GM10266 (cell line): ENCODE data around the gene AAR2.

Experiments used
- DNase-seq: peaks from one replicate; pipeline ENCODE4 v3.0.0; 2012; ENCODE audit errors: extremely low spot score
- CTCF ChIP-seq: IDR thresholded peaks from 2 replicates; pipeline ENCODE4 v1.5.1; 2012; ENCODE audit warnings: mild to moderate bottlenecking, low read depth; ENCODE audit not compliant: control insufficient read depth, insufficient read depth; ENCODE audit errors: missing control alignments

AAR2 gene

DNA sequence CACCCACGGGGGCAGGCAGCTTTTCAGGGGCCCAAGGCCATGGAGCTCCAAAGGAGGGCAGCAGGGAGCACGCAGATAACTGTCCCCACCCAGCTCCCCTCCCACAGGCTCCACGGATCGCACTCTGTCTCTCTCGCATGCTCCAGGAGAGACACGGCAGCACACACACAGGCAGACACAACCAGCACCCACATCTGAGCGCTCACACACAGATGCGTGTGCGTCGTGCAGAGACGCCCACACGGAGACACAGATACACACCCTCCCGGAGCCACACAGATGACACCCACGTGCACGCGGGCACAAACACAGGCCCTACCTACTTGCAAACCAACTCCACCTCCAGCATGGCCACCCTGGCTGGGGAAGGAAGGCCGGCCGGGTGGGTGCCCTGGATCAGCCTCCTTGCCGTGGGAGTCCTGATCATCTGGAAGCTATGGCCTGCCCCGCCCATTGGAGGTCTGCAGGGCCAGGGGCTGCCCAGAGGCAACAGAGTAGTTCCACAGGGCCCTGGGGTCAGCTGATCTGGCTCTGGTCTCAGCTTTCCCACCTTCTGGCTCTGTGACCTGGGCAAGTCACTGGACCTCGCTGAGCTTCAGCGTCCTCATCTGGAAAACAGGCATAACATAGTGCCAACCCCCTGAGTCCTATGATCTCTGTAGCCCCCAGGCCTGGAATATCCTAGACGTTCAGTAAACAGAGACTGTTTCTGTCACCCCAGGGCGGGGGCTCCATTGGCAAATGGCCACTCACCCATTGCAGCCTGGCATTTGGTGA is 31.5 kb downstream of the AAR2 start:
- no peak for TF ChIP-seq CTCF
- DNase-seq = no peak

DNA sequence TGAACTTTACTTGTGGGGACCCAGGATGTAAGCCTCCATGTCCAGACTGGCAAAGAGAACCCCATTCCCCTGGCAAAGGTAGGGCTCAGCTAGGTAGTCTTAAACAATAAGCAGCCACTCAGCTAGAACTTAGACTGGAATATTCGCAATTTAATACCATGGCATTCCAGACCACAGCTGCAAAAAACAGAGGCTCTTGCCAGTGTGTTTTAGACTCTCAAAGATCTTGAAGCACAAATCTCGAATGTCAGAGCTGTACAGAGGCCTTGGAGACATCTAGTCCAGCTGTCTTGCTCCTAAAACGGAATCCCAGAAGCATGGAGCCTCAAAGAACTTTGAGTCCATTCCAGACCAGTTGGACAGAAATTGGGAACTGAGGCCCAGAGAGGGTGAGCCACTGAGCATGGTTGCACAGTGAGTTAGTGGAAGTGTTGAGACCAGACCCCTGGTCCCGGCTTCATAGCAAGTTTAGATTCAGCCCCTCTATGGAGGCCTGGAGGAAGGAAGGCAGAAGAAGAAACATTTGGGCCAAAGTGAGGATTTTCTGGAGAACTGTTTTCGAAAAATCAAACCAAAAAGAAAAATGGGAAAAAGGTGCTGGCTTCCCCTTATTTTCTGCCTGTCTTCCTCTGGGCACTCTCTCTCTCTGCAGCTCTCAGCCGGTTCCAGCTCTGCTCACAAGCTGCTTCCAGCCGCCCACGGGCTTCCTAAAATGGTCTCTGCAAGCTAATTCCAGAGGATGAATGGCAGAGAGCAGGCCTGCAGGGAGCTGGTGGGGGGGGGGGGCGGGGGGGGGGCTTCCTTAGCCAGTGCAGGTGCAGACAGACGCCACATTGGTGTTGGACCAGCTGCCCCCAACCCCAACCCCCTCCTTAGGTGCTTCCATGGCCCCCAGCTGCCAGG is 32.4 kb downstream of the AAR2 start:
- no peak for TF ChIP-seq CTCF
- no peak for DNase-seq

DNA sequence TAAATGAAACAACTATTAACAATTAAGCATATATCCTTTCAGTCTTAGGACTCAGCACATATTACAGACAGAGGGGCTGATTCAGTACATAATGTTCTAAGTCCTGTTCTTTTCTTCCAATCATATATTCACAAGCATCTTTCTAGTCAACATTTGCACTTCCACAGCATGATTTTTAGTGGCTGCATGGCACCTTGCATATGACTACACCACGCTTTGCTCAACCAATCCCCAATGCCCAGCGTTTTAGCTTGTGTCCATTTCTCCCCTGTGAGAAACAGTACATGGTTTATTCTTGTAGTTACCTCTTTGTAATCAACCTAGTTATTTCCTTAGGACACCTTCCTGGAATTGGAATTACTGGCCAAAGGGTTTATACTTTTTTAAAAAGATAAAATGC is 33.2 kb downstream of the AAR2 start:
- no peak for DNase-seq
- TF ChIP-seq CTCF = no peak

- no peak for DNase-seq
- no peak for TF ChIP-seq CTCF
These were observed 34.7 kb downstream of the AAR2 start for GRCh38 chr20:36270744-36271638.

GRCh38 chr20:36271639-36272546 is 35.6 kb downstream of the AAR2 start:
- DNase-seq = no peak
- no peak for TF ChIP-seq CTCF

- no peak for DNase-seq
- no peak for TF ChIP-seq CTCF
These were observed 36.4 kb downstream of the AAR2 start for GRCh38 chr20:36272547-36273220.
